ENCODE results near the gene MOV10.
A peak's percentile ranks its signal among the peaks of the same experiment; 100 is the strongest.
"Not testable (repeated sequence)": the region's sequence is repeated elsewhere in the genome, so short reads cannot be mapped to it uniquely, and the experiment has no call there.

The MOV10 gene

DNA sequence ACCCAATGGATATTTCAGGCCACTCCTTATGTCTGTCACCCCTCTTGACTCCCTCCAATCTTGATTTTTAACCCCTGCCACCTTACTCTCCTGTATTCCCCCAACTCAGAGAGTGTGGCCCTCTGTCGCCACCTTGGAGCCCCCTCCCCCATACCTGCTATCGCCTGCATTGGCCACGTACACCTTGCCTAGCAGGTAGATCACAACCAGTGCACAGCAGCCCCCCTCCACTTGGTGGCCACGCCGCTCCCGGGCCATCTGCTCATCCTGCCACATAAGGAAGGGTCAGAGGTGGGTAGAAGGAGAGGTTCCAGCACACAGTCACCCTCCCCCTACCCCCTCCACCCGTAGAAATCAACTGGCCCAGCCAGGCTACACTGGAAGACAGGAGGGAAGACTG, 37.7 kb downstream of the MOV10 start:
- no peak for FAIRE-seq

DNA sequence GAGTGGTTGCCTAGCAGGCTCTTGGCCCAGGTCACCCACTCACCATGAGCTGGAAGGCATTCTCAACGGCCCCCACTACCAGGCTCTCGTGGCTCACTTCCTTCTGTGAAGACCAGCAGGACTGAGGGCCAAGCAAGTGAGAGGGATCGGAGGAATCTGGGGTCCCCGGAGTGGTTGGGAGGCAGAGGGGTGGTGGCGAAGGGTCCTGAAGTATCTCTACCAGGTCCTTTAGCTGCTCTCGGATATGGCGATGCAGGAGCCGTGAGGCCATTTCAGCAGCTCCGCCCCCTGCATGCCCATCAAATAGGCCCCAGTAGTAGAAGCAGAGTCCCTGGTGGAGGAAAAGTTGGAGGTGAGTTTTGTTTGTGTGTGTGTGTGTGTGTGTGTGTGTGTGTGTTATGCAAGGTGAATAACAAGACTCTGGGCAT, 38.3 kb downstream of the MOV10 start:
- DNase-seq (ENCODE audit: low spot score) (no peak), FAIRE-seq (no peak)

More for the DNA sequence above, 37.7 kb downstream of the MOV10 start:
- no peak for DNase-seq (ENCODE audit: low spot score)

GRCh38 chr1:112713466-112714312, 39.2 kb downstream of the MOV10 start:
- peak; percentile 50 for FAIRE-seq
- DNase-seq (ENCODE audit: low spot score) = no peak

GRCh38 chr1:112714313-112715263, 40.1 kb downstream of the MOV10 start:
- DNase-seq (ENCODE audit: low spot score) = no peak

GRCh38 chr1:112715264-112716053, 41.0 kb downstream of the MOV10 start, which contains the start of gene PPM1J:
Gene PPM1J (minus strand): TSS chr1:112715332. CDS start chr1:112715301, 31 bp downstream.
- DNase-seq (ENCODE audit: low spot score) = peak; percentile 99
- peak; percentile 9 for FAIRE-seq

More at GRCh38 chr1:112714313-112715263, 40.1 kb downstream of the MOV10 start:
- no peak for FAIRE-seq

GRCh38 chr1:112716133-112716720, 41.8 kb downstream of the MOV10 start:
- no peak for FAIRE-seq
- DNase-seq (ENCODE audit: low spot score) = peak; percentile 91

DNA sequence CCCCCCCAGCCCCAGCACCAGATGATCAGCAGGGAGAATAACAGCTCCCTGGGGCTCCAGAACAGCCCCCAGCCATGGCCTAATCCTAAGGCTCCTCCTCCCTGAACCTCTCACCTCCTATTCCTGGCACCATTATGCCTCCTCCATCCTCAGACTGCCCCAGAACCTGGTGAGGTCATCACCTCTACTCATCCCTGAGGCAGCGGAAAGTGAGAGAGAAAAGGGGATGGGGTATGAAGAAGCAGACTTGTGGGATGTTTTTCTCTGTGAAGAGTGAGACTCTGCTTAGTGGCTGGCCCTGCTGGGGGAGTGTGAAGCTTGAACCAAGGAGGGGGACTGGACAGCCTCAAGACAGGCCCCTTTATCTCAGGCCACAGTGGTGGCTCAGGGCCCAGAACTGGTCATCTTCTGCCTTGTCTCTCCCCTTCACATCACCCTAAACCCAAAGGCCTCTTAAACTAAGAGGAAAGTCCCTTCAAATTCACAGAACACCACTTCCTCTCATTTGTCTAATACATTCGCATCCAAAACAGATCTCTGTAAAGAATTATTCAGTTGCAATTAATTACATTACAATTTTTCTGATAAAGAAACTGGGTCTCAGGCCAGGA, 42.9 kb downstream of the MOV10 start:
- DNase-seq (ENCODE audit: low spot score) = no peak
- FAIRE-seq = no peak

DNA sequence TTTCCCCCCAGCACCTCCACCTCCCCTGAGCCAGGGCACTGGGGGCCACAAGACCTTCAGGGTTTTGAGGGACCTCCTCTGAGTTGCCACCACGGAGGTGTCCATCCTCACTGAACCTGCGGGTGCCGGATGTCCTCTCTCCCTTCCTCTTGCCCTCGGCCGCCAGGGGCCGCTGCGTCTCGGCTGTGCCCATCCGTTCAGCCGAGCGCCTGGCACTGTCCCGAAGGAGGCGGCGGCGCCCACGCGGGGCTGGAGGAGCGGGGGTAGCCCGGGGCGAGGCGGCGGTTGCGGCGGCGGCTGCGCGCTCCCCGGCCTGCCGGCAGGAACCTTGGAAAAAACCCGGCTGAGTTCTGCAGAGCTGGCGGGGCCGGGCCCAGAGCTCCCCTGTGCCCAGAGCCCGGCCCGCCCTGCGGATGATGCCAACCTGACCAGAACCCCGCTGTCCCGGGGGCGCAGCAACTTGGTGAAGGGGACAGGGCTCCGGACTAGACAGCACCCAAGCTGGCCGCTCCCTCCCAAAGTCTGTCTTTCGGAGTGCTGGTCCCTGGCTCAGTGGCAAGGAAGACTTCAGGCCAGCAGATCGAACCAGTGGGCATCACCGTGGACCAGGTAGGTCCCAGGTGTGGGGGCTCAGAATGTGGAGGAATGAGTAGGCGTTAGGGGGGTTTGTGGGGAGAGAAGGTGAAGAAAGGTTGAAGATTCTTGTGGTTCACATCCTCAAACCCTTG, 44.4 kb downstream of the MOV10 start:
- DNase-seq (ENCODE audit: low spot score) (peak; percentile 89), FAIRE-seq (no peak)

DNA sequence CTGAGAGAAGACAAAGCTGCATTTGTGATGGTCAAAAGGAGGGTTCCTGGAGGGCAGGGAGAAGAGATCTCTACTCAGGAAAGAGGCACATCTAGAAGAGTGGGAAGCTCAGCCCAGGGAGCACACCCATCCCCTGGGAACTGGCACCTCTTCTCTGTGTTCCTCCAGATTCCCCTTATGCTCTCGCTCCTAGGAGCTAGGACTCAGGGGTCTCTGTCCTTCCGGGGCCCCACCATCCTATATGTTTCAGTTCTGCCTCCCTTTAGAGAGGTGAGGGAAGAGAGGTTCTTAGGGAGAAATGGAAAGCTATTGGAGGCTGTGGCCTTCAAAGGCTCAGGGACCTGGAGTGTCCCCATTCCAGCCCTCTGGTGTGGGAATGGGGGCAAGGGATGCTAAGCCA, 45.2 kb downstream of the MOV10 start:
- DNase-seq (ENCODE audit: low spot score) (no peak), FAIRE-seq (no peak)

DNA sequence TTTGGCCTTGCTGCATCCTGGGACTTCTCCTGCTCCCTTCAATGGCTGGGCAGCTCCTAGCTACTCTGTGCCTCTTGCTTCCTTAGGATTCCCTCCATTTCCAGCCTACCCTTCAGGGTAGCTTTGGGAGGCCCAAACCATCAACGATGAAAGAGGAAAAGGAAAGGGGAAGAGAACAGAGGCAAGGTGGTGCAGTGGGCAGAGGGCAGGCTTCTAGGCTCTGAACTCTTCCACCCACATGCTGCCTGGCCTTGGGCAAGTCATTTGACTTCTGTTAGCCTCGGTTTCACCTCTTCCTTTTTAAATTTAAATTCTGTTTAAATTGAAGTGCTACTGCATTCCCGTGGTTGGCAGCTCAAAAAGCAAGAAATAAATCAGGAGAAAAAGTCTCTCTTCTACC, 46.3 kb downstream of the MOV10 start:
- DNase-seq (ENCODE audit: low spot score) = no peak
- no peak for FAIRE-seq

DNA sequence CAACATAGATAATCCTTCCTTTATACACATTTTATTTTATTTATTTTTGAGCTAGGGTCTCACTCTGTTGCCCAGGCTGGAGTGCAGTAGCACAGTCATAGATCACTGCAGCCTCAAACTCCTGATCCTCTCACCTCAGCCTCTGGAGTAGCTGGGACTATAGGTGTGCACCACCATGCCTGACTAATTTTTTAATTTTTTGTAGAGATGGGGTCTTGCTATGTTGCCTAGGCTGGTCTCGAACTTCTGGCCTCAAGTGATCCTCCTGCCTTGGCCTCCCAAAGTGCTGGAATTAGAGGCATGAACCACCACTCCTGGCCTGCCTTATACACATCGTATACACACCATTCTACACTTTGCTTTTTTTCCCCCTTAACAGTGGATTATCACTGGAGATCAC, 46.8 kb downstream of the MOV10 start:
- not testable (repeated sequence) for FAIRE-seq

DNA sequence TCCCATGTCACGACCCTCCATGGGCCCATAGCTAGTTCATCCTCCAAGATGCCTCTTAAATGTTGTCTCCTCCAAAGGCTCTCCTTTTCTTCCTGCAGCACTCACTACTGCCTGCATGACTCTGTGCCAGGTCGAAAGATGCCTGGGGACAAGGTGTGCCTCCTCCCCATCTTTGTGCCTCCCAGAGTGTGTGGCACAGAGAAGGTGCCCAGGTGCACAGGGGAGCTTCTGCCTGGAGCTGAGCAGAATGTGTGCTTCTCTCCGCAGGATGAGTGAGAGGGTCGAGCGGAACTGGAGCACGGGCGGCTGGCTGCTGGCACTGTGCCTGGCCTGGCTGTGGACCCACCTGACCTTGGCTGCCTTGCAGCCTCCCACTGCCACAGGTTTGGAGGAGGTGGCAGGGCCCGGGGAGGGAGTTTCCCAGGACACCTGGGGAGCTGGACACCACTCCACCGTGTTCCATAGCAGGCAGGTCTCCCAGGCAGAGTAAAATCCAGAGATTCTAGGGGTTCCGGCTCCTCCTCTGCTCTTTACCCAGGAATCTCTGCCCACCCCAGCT, 47.6 kb downstream of the MOV10 start:
- FAIRE-seq (no peak), DNase-seq (ENCODE audit: low spot score) (no peak)

More for the DNA sequence above, 46.8 kb downstream of the MOV10 start:
- DNase-seq (ENCODE audit: low spot score) = not testable (repeated sequence)

- FAIRE-seq (no peak), DNase-seq (ENCODE audit: low spot score) (no peak)
Observed at GRCh38 chr1:112722601-112723510, 48.4 kb downstream of the MOV10 start.

DNA sequence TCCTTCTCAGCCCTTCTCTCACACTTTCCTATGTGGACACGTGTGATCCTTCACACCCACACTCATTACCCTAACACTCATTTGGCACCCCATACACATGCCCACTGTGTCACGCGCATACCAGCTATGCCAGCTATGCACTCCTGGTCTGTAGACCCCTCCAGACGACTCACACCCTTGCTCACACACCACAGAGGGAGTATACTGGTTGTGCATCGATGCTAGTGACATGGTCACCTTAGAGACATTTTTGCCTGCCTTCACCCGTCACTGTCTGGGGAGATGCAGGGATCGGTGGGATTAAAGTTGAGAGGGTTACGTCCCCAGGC, 49.0 kb downstream of the MOV10 start:
- FAIRE-seq (peak; percentile 32), DNase-seq (ENCODE audit: low spot score) (no peak)

DNA sequence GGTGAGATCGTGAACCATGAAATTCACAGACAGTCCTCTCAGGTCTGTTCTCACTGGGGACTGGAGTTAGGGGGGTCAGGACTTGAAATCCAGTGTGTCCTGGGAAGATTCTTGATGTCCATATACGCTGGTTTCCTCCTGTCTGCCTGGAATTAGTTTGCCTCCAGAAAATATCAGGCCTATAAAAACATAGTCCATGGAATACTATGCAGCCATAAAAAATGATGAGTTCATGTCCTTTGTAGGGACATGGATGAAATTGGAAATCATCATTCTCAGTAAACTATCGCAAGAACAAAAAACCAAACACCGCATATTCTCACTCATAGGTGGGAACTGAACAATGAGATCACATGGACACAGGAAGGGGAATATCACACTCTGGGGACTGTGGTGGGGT, 49.8 kb downstream of the MOV10 start:
- DNase-seq (ENCODE audit: low spot score); FAIRE-seq: not testable (repeated sequence)

DNA sequence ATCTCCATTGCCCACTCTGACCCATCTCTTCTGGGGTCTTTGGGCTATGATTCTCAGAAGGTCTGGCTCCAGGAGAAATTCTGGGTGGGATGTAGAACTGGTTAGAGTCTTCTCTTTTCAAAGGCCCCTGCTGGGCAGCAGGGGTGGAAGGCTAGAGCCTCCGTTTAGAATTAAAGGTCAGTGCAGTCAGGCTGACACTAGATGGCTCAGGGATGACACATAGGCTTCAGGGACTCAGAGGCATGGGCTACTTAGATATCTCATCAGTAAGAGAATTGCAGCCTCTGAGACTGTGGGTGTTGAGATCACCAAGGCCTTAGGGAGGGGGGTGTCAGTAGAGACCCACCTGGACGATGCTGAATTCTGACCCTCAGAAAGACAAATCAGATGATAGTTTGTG, 53.3 kb downstream of the MOV10 start:
- DNase-seq (ENCODE audit: low spot score) (no peak), FAIRE-seq (no peak)

GRCh38 chr1:112728306-112728971, 54.0 kb downstream of the MOV10 start:
- not testable (repeated sequence) for FAIRE-seq; DNase-seq (ENCODE audit: low spot score)

DNA sequence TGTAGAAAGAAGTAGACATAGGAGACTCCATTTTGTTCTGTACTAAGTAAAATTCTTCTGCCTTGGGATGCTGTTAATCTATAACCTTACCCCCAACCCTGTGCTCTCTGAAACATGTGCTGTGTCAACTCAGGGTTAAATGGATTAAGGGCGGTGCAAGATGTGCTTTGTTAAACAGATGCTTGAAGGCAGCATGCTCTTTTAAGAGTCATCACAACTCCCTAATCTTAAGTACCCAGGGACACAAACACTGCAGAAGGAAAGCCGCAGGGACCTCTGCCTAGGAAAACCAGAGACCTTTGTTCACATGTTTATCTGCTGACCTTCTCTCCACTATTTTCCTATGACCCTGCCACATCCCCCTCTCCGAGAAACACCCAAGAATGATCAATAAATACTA, 54.6 kb downstream of the MOV10 start:
- FAIRE-seq; DNase-seq (ENCODE audit: low spot score): not testable (repeated sequence)

Measured in urothelium cell line (cell line).